Hepatic stellate cell (primary cell): ENCODE measurements around the gene ZPBP2.
"Not testable (repeated sequence)": the region's sequence is repeated elsewhere in the genome, so short reads cannot be mapped to it uniquely, and the experiment has no call there.

Experiments used
- DNase-seq: peaks from one replicate; pipeline ENCODE4 v3.0.0; 2011; ENCODE audit warnings: low spot score

The ZPBP2 gene

GRCh38 chr17:39867880-39868553 lies at the start of gene ZPBP2:
TSS of gene ZPBP2 (plus strand) at chr17:39868202. CDS start at chr17:39868355, 153 bp downstream.
- DNase-seq = no peak

- DNase-seq = no peak
Observed at GRCh38 chr17:39818358-39819000, 49.5 kb upstream of the ZPBP2 start.

GRCh38 chr17:39820541-39820940 lies 47.5 kb upstream of the ZPBP2 start:
- no peak for DNase-seq

- DNase-seq = no peak
Observed at GRCh38 chr17:39820987-39821386, 47.0 kb upstream of the ZPBP2 start.

GRCh38 chr17:39822051-39822451 lies 46.0 kb upstream of the ZPBP2 start:
- no peak for DNase-seq

- no peak for DNase-seq
Observed at GRCh38 chr17:39823407-39824054, 44.5 kb upstream of the ZPBP2 start.

- DNase-seq = no peak
Observed at GRCh38 chr17:39826334-39826733, 41.7 kb upstream of the ZPBP2 start.

GRCh38 chr17:39828443-39828842 lies 39.6 kb upstream of the ZPBP2 start:
- DNase-seq = no peak

GRCh38 chr17:39831588-39831987 lies 36.4 kb upstream of the ZPBP2 start:
- no peak for DNase-seq

- DNase-seq = no peak
Observed at GRCh38 chr17:39834017-39834416, 34.0 kb upstream of the ZPBP2 start.

- no peak for DNase-seq
Observed at GRCh38 chr17:39835038-39835786, 32.8 kb upstream of the ZPBP2 start.

GRCh38 chr17:39836117-39836516 lies 31.9 kb upstream of the ZPBP2 start:
- DNase-seq = no peak

GRCh38 chr17:39838057-39838456 lies 29.9 kb upstream of the ZPBP2 start:
- DNase-seq = no peak

- no peak for DNase-seq
Observed at GRCh38 chr17:39838784-39839183, 29.2 kb upstream of the ZPBP2 start.

- DNase-seq = no peak
Observed at GRCh38 chr17:39841134-39841683, 26.8 kb upstream of the ZPBP2 start.

GRCh38 chr17:39845052-39845846 lies 22.8 kb upstream of the ZPBP2 start:
- DNase-seq = no peak

GRCh38 chr17:39846205-39846604 lies 21.8 kb upstream of the ZPBP2 start:
- DNase-seq = no peak

- no peak for DNase-seq
Observed at GRCh38 chr17:39848600-39848999, 19.4 kb upstream of the ZPBP2 start.

- DNase-seq = not testable (repeated sequence)
Observed at GRCh38 chr17:39850186-39850585, 17.8 kb upstream of the ZPBP2 start.

- no peak for DNase-seq
Observed at GRCh38 chr17:39852239-39852638, 15.8 kb upstream of the ZPBP2 start.

GRCh38 chr17:39854909-39855308 lies 13.1 kb upstream of the ZPBP2 start:
- DNase-seq = no peak
